ENCODE data around the gene ADRB1. TPM values are rescaled to one million over a fixed set of nuclear protein-coding genes. Genes with fewer than 3 reads are reported as not detected.

ADRB1 gene
- polyA plus RNA-seq, 1 of the 3 experiments (the other 2 are of a cell fraction) = not detected

GRCh38 chr10:114061148-114061547 is 17.5 kb downstream of the ADRB1 start:
- Histone ChIP-seq H3K79me2 (ENCODE audit: insufficient read depth) (no peaks in the 10 kb centered on the region), H3K9me2 (no peaks in the 10 kb centered on the region), H3K36me3 (replicated peaks in 1 of 2; ENCODE audit: control insufficient read depth in 1 of 2, insufficient read depth in 2 of 2, low read length in 1 of 2) (no peaks in the 10 kb centered on the region), H3K4me1 (ENCODE audit: control insufficient read depth in 1 of 2, insufficient read depth in 2 of 2, low read depth in 1 of 2, low read length in 1 of 2) (no peaks in the 10 kb centered on the region), H3K4me2 (no peak overlapping the region), H3K9me3 (no peaks in the 10 kb centered on the region; the same call in 1 of the 2 replicates), H2AFZ (ENCODE audit: low read depth) (no peak overlapping the region), H3K4me3 (ENCODE audit: low read depth in 2 of 2, low read length in 1 of 2) (no peak overlapping the region), H3K9ac (no peak overlapping the region), H4K20me1 (ENCODE audit: insufficient read depth) (no peaks in the 10 kb centered on the region), H3K27me3 (ENCODE audit: insufficient read depth) (no peaks in the 10 kb centered on the region; the same call in 1 of the 2 replicates), H3K27ac (ENCODE audit: low read depth in 2 of 2, low read length in 1 of 2) (no peak overlapping the region), H3F3A (replicated peaks; ENCODE audit: insufficient read depth) (no peaks in the 10 kb centered on the region)
- WGBS (ENCODE audit: low lambda C conversion rate) = 79% methylated on average over 6 of the region's 6 CpGs
- DNase-seq = no peak
- POLR2A ChIA-PET = no interaction called here
- CTCF ChIA-PET = interaction anchor here (1.2 to 1.7 kb wide), 2 partner anchors 11 to 17 kb away, joined by 3 to 4 read pairs; no protein-coding TSS in a partner anchor
- TF ChIP-seq TAF1 (IDR thresholded peaks at IDR 0.05; ENCODE audit: borderline replicate concordance, low read depth, low read length) (no peak), ELF1 (IDR thresholded peaks at IDR 0.05) (no peak), REST (IDR thresholded peaks at IDR 0.05; ENCODE audit: low read depth, low read length) (no peak), MXI1 (IDR thresholded peaks at IDR 0.05; ENCODE audit: low read depth, low read length) (no peak), USF2 (IDR thresholded peaks at IDR 0.05; ENCODE audit: borderline replicate concordance, low read depth, low read length) (no peak), CHD2 (IDR thresholded peaks at IDR 0.05; ENCODE audit: low read length, partially characterized antibody) (no peak), POLR2AphosphoS5 (IDR thresholded peaks at IDR 0.05; ENCODE audit: low read depth, low read length) (no peak), JUND (IDR thresholded peaks at IDR 0.05) (no peak), RCOR1 (IDR thresholded peaks at IDR 0.05; ENCODE audit: low read length) (no peak), SMC3 (IDR thresholded peaks at IDR 0.05; ENCODE audit: low read depth, low read length) (no peak), RXRA (IDR thresholded peaks at IDR 0.05; ENCODE audit: borderline replicate concordance, low read depth) (no peak), FOSL2 (IDR thresholded peaks at IDR 0.05; ENCODE audit: borderline replicate concordance, low read depth) (no peak)
- TF ChIP-seq, protein P1, sequence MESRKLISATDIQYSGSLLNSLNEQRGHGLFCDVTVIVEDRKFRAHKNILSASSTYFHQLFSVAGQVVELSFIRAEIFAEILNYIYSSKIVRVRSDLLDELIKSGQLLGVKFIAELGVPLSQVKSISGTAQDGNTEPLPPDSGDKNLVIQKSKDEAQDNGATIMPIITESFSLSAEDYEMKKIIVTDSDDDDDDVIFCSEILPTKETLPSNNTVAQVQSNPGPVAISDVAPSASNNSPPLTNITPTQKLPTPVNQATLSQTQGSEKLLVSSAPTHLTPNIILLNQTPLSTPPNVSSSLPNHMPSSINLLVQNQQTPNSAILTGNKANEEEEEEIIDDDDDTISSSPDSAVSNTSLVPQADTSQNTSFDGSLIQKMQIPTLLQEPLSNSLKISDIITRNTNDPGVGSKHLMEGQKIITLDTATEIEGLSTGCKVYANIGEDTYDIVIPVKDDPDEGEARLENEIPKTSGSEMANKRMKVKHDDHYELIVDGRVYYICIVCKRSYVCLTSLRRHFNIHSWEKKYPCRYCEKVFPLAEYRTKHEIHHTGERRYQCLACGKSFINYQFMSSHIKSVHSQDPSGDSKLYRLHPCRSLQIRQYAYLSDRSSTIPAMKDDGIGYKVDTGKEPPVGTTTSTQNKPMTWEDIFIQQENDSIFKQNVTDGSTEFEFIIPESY (IDR thresholded peaks at IDR 0.05; ENCODE audit: borderline replicate concordance, low read depth) = no peak
- TF ChIP-seq, protein P2, sequence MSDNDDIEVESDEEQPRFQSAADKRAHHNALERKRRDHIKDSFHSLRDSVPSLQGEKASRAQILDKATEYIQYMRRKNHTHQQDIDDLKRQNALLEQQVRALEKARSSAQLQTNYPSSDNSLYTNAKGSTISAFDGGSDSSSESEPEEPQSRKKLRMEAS (IDR thresholded peaks at IDR 0.05; ENCODE audit: low read depth) = no peak
- TF ChIP-seq, protein P3, sequence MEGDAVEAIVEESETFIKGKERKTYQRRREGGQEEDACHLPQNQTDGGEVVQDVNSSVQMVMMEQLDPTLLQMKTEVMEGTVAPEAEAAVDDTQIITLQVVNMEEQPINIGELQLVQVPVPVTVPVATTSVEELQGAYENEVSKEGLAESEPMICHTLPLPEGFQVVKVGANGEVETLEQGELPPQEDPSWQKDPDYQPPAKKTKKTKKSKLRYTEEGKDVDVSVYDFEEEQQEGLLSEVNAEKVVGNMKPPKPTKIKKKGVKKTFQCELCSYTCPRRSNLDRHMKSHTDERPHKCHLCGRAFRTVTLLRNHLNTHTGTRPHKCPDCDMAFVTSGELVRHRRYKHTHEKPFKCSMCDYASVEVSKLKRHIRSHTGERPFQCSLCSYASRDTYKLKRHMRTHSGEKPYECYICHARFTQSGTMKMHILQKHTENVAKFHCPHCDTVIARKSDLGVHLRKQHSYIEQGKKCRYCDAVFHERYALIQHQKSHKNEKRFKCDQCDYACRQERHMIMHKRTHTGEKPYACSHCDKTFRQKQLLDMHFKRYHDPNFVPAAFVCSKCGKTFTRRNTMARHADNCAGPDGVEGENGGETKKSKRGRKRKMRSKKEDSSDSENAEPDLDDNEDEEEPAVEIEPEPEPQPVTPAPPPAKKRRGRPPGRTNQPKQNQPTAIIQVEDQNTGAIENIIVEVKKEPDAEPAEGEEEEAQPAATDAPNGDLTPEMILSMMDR (IDR thresholded peaks at IDR 0.05) = no peak

All from SK-N-SH (cell line).